Measurements from ENCODE around the gene EFR3B. TPM values are rescaled to one million over a fixed set of nuclear protein-coding genes. Genes with fewer than 3 reads are reported as not detected.

EFR3B gene
- total and polyA plus RNA-seq, 2 of the 13 experiments (the other 11 are each of a cell fraction or from before 2014, with no cell fraction given) = 0.42 TPM

DNA sequence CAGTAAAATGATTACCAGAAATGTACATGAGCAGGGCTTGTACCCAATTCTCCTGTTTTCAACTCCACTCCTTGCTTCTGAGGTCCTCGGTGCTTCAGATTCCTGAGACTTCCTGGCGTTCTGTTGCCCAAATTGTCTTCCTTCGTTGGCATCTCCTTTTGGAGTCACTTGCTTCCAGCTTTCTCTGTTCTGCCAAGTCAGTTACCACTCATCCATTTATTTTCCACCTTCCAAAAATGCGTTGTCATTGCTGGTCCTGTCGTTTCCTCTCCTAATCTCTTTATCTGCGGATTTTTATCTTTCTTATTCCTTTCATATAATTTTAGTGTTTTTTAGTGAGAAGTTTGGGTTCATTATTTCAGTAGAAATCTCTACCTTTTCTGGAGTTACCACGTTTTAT lies 18.5 kb upstream of the EFR3B start:
- no peak for ATAC-seq
- H3K27ac ChIP-seq (ENCODE audit: extremely low read length, insufficient read depth, low read length) = no peak overlapping the region

DNA sequence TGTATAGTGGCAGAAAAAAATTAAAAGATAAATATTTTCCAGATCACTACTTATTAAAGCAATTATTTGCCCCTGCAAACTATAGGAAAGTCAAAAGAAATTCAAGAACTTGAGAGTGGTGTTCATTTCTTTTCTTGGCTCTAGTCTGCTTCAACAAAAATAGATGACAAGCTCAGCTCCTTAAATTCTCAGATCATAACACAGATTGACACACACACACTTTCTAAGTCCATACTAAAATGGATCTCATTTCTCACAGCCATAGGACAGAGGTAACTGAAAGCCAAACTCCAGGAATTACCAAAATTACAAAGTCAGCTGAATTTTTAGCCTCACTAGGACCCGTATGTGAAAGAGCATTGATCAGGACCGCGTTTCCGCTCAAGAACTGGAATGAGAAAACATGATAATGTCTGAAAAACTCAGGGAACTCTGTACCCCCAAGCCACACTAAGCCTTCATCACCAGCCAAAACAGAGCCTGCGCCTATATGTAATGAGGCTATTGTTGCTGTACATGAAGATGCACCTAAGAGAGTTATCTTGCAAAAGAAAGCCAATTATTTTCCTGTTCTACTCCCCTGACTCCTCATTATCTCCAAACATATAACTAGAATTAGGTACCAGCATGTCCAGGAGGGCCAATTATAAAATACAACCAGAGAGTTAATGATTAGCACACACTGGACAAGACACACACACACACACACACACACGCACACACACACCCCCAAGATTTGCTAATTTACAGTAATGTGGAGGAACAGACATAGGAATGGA lies 16.5 kb upstream of the EFR3B start:
- in situ Hi-C loops (cut with HindIII; ENCODE audit: extremely low pct_ligation_motif_present, low pct_unique_long_range_greater_than_20kb) = no loop called here
- H3K79me2 ChIP-seq (ENCODE audit: insufficient read depth, low read length) = no peaks in the 10 kb centered on the region
- no peak for ATAC-seq
- no peak overlapping the region for H3K9ac ChIP-seq (ENCODE audit: insufficient read depth, low read depth, low read length)
- POLR2A ChIA-PET = no interaction called here
- no TSS peak for BruUV-seq (replicated peaks)
- peak; percentile 68 to 79 for TF ChIP-seq MAFK (conservative IDR thresholded peaks at IDR 0.05 in 1 of 2, IDR thresholded peaks at IDR 0.05 in 1 of 2; ENCODE audit: low read length in 2 of 2)
- TF ChIP-seq MAFF (IDR thresholded peaks at IDR 0.05; ENCODE audit: low read depth, low read length) = peak; percentile 74
- no peak for TF ChIP-seq AKAP8 (CRISPR knock-in tag; IDR thresholded peaks at IDR 0.05)
- no peak for DNase-seq (ENCODE audit: low spot score)
- no peaks in the 10 kb centered on the region for H3K36me3 ChIP-seq (replicated peaks in 1 of 2; ENCODE audit: control insufficient read depth in 1 of 2, insufficient read depth in 2 of 2, low read length in 2 of 2)
- H4K20me1 ChIP-seq (ENCODE audit: insufficient read depth, low read length) = no peaks in the 10 kb centered on the region
- no peak overlapping the region for H3K27ac ChIP-seq (ENCODE audit: extremely low read length, insufficient read depth, low read length)
- intact Hi-C loops (cut with micrococcal nuclease; ENCODE audit: unreplicated experiment) = no loop called here
- CTCF ChIA-PET (ENCODE audit: low intra/inter-chr PET ratio, low total read pairs) = no interaction called here
- H3K4me2 ChIP-seq (ENCODE audit: low read depth, low read length) = no peak overlapping the region
- no peak for FAIRE-seq
- WGBS (ENCODE audit: low lambda C conversion rate) = 16% methylated on average over 6 of the region's 6 CpGs
- H3K9me3 ChIP-seq (ENCODE audit: low read length) = no peaks in the 10 kb centered on the region
- no peaks in the 10 kb centered on the region for H3K4me1 ChIP-seq (ENCODE audit: insufficient read depth, low read length)
- H2AFZ ChIP-seq (ENCODE audit: low read length) = no peak overlapping the region
- H3K4me3 ChIP-seq (replicated peaks in 1 of 3; ENCODE audit: insufficient read depth in 1 of 3, low read depth in 2 of 3, low read length in 3 of 3) = no peak overlapping the region
- peaks cover 0 to 19% of the 10 kb centered on the region in 2 experiments; a peak in 2 of 5 replicates for H3K27me3 ChIP-seq (ENCODE audit: control insufficient read depth in 1 of 2, insufficient read depth in 2 of 2, low read length in 2 of 2)

More for the DNA sequence above, 18.5 kb upstream of the EFR3B start:
- 19% methylated on average over 7 of the region's 7 CpGs for WGBS (ENCODE audit: low lambda C conversion rate)
- CTCF ChIA-PET (ENCODE audit: low intra/inter-chr PET ratio, low total read pairs) = no interaction called here
- no peak for DNase-seq (ENCODE audit: low spot score)
- no peak for FAIRE-seq
- POLR2A ChIA-PET = no interaction called here
- TF ChIP-seq ZNF878 (CRISPR knock-in tag; IDR thresholded peaks at IDR 0.05) (no peak), NFE2L2 (IDR thresholded peaks at IDR 0.05; ENCODE audit: low read length) (peak; percentile 23; the same call in 1 of the 2 replicates)
- TF ChIP-seq, protein P1, sequence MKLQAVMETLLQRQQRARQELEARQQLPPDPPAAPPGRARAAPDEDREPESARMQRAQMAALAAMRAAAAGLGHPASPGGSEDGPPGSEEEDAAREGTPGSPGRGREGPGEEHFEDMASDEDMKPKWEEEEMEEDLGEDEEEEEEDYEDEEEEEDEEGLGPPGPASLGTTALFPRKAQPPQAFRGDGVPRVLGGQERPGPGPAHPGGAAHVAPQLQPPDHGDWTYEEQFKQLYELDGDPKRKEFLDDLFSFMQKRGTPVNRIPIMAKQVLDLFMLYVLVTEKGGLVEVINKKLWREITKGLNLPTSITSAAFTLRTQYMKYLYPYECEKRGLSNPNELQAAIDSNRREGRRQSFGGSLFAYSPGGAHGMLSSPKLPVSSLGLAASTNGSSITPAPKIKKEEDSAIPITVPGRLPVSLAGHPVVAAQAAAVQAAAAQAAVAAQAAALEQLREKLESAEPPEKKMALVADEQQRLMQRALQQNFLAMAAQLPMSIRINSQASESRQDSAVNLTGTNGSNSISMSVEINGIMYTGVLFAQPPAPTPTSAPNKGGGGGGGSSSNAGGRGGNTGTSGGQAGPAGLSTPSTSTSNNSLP (IDR thresholded peaks at IDR 0.05; ENCODE audit: low read depth, low read length) = no peak
- Histone ChIP-seq H3K4me2 (ENCODE audit: low read depth, low read length) (no peak overlapping the region), H3K4me1 (ENCODE audit: insufficient read depth, low read length) (peaks cover 11% of the 10 kb centered on the region), H3K9me3 (ENCODE audit: low read length) (no peaks in the 10 kb centered on the region), H4K20me1 (ENCODE audit: insufficient read depth, low read length) (no peaks in the 10 kb centered on the region), H3K36me3 (replicated peaks in 1 of 2; ENCODE audit: control insufficient read depth in 1 of 2, insufficient read depth in 2 of 2, low read length in 2 of 2) (no peaks in the 10 kb centered on the region), H2AFZ (ENCODE audit: low read length) (no peak overlapping the region), H3K79me2 (ENCODE audit: insufficient read depth, low read length) (no peaks in the 10 kb centered on the region), H3K27me3 (ENCODE audit: control insufficient read depth in 1 of 2, insufficient read depth in 2 of 2, low read length in 2 of 2) (peaks cover 0 to 12% of the 10 kb centered on the region in 2 experiments; a peak in 2 of 5 replicates), H3K4me3 (replicated peaks in 1 of 3; ENCODE audit: insufficient read depth in 1 of 3, low read depth in 2 of 3, low read length in 3 of 3) (no peak overlapping the region), H3K9ac (ENCODE audit: insufficient read depth, low read depth, low read length) (no peak overlapping the region)
- intact Hi-C loops (cut with micrococcal nuclease; ENCODE audit: unreplicated experiment) (no loop called here), in situ Hi-C loops (cut with HindIII; ENCODE audit: extremely low pct_ligation_motif_present, low pct_unique_long_range_greater_than_20kb) (no loop called here)
- no TSS peak for BruUV-seq (replicated peaks)
